GM18867 (cell line): ENCODE results near the gene RAB3B.
"Not testable (repeated sequence)": the region's sequence is repeated elsewhere in the genome, so short reads cannot be mapped to it uniquely, and the experiment has no call there.

ENCODE experiments used
- ATAC-seq: cut with Tn5 transposase; IDR thresholded peaks from one replicate; pipeline ENCODE4 v1.9.1; 2021; ENCODE audit warnings: mild to moderate bottlenecking, moderate library complexity; ENCODE audit not compliant: unreplicated experiment

Gene RAB3B

DNA sequence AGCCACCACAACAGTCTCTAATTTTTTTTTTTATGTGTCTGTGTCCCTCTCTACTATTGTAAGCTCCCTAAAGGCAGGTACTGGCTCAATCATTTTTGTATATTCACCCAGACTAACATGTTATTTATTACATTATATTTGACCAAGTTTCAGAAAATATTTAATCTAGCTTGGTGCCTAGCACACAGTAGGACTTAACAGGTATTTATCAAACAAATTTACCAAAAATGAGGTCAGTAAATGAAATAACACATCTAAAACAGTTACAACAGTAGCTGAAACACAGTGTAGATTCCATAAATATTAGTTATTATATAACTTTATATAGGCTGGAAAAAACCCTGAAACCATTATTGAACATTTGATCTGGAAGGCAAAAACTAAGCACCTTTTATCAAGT, 114.7 kb downstream of the RAB3B start:
- no peak for ATAC-seq

DNA sequence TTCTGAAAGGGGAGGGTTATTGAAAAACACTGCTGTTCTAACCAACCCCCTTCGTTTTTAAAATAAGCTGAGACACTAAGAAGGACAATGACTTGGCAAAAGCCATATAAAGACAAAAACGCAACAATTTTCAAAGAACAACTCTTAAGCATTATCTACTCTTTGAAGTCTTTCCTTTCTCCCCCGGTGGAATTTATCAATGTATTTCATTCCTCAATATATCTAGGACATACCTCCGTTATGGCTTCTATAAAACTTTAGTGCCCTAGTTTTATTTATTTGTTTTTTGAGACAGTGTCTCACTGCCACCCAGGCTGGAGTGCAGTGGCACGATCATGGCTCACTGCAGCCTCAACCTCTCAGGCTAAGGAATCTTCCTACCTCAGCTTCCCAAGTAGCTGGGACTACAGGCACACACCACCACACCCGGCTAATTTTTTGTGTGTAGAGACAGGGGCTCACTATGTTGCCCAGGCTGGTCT, 115.2 kb downstream of the RAB3B start:
- no peak for ATAC-seq

DNA sequence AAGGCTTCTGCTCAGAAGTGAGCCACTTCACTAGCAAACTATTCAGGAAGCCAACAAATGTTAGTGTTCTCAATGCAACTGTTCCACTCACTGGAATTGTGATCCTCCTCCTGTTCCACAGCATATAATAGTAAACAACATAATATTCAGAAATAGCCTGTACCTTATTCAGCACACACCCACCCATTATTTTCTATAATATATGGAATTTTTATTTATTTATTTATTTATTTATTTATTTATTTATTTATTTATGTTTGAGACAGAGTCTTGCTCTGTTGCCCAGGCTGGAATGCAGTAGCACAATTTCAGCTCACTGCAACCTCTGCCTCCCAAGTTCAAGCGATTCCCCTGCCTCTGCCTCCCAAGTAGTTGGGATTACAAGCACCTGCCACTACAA, 117.2 kb downstream of the RAB3B start:
- not testable (repeated sequence) for ATAC-seq

DNA sequence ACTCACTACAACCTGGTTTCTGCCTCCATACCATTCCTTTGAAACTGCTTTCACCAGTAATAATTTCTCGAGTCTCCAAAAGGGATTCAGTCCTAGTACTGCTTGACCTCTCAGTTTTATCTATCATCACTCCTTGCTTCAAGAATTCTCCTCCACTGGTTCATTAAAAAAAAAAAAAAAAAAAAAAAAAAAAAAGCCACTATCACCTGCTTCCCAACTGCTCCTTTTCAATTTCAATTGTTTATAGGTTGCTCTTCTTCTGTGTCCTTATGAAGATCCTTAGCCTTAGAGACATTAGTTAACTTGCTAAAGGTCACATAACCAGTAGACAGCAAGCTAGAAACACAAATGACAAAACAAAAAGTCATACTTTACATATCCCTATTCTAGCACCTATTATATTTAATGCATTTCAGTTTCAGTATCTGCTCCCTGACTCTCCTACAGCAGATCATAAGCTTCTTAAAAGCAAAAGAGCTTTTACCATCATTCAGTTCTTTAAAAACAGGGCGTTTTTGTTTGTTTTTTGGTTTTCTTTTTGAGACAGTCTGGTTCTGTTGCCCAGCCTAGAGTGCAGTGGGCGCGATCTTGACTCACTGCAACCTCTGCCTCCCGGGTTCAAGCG, 119.0 kb downstream of the RAB3B start:
- ATAC-seq = peak; percentile 62

GRCh38 chr1:51870603-51871350, 119.7 kb downstream of the RAB3B start:
- no peak for ATAC-seq

DNA sequence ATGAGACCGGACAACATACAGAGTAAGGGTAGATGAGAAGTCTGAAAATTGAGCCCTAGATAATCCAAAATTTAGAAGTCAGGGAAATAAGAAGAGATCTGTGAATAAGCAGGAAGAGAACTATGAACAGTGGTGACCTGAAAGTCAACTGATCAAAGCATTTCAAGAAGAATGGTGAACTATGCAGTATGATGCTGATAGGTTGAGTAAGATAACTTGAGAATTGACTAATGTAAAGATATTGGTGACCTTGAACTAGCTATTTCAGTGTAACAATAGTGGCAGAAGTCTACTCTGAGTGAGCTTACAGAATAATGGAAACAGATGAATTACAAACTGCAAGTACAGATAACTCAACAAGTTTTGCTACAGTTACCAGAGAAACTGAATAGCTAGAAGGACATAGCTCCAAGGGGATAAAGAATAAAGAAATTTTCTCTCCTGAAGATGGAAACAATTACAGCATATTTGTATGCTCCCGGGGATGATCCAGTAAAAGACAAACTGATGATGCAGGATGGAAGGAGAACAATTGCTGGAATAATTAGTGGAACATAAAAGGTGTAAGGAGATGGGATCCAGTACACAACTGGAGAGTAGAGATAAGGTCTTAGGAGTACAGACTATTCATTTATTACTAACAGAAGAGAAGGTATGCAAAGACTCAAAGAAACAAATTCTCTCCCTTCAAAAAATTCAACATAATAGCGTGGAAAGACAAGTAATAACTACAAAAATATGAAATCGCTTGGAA, 122.8 kb downstream of the RAB3B start:
- no peak for ATAC-seq

- ATAC-seq = peak; percentile 77
Measured at GRCh38 chr1:51863384-51863783, 127.1 kb downstream of the RAB3B start.

GRCh38 chr1:51861669-51862068, 128.8 kb downstream of the RAB3B start:
- ATAC-seq = no peak

GRCh38 chr1:51859735-51860134, 130.8 kb downstream of the RAB3B start:
- no peak for ATAC-seq

- no peak for ATAC-seq
Measured at GRCh38 chr1:51859333-51859732, 131.2 kb downstream of the RAB3B start.

DNA sequence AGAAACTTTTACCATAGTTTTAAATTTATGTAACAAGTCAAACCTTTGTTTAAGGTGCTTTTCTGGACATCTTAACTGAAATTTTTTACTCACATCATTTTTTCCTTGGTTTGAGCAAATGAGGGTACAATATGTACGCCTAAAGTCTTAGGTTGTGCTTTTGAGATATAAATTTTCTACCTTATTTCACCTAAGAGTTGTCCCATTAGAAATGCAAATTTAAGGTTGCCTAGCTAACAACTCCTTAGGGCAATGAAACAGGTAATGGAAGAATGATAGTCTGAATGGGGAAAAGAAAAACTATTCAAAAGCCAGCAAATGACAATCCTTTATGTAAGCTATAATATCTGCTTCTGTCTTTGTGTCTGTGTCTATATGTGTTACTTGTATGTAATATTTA, 131.6 kb downstream of the RAB3B start:
- ATAC-seq = no peak
